Kidney epithelial cell (primary cell): Measurements from ENCODE around the gene TMA7. TPM values are rescaled to one million over a fixed set of nuclear protein-coding genes. Genes with fewer than 3 reads are reported as not detected.

Experiments used
- DNase-seq: peaks from one replicate; pipeline ENCODE4 v3.0.0-alpha.2; 2010; ENCODE audit warnings: low read depth
- H3K27me3 ChIP-seq: 2 replicates; pipeline ENCODE4 v1.6.0; 2011; ENCODE audit warnings: low read length; ENCODE audit not compliant: control insufficient read depth, insufficient read depth
- H3K36me3 ChIP-seq: 2 replicates; pipeline ENCODE4 v1.5.1; 2011; ENCODE audit warnings: low read length; ENCODE audit not compliant: control insufficient read depth, insufficient read depth
- H3K4me3 ChIP-seq: 2 replicates; pipeline ENCODE4 v1.5.1; 2011; ENCODE audit warnings: low read depth, mild to moderate bottlenecking, control low read depth, low read length
- CTCF ChIP-seq: IDR thresholded peaks from 2 replicates; pipeline ENCODE4 v1.5.1; 2011; ENCODE audit warnings: mild to moderate bottlenecking, moderate library complexity, low read length, control low read depth, inconsistent platforms; ENCODE audit not compliant: insufficient read depth, poor library complexity, severe bottlenecking
- total RNA-seq: library from RNA; depleted of rRNA; stranded (reverse); fragments of >200 nt; gene quantifications from 2 replicates; pipeline ENCODE4 v1.2.3, GENCODE V29; 2015

The TMA7 gene
- total RNA-seq, 1 donor from 2014 or later = 462 TPM

DNA sequence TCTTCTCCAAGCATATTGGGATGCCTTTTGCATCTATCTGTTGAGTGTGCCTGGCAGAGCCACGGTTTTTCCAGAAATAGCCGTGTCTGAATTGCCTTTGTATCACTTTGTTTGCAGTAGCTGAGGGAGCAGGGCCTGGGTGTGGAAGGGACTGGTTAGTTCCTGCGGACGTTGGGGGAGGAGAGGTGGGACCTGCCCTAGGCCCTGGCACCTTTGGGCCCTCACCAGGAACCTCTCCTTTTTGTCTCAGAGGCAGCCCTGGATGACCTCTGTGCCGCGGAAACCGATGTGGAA lies 25.1 kb downstream of the TMA7 start:
- TF ChIP-seq CTCF = no peak
- Histone ChIP-seq H3K36me3 (no peaks in the 10 kb centered on the region), H3K4me3 (no peak overlapping the region), H3K27me3 (no peaks in the 10 kb centered on the region)
- no peak for DNase-seq

DNA sequence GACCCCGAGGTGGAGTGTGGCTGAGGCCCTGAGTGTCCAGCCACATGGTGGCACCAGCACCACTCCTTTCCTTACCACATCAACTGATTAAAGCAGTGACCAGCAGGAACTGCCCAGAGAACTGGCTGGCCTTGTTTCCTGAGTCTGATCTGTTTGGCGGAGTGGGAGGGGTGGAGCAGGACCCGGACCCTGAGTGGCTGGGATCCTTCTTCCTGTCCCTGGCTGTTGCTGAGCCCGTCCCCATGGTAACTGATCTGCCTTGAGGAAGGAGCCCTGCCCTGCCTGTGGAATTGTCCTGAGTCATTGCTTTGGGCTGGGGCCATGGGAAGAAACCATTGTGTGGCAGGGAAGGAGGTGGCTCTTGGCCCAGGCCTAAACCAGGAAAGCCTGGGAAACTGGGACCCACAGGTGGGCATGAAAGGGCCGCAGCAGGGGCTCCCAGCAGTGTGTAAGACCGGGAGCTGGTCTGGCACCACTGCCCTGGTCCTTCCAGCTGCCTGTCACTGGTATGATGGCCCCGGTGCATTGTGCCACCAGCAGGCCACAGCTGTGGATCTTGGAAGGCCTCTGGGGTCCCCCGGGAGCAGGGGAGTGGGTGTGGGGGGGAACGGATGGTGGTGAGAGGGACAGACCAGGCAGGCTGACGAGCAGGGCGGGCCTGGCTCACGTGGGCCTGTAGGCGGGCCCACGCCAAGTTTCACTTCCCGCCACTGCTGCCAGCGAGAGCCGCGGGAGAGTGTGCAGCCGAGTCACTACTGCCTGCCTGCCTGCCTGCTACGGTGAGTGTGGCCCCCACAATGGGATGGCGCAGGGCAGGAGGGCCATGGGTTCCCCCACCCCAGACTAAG lies 25.7 kb downstream of the TMA7 start:
- peak overlapping the region; percentile 27 for H3K4me3 ChIP-seq
- H3K27me3 ChIP-seq = no peaks in the 10 kb centered on the region
- peak; percentile 81 for TF ChIP-seq CTCF
- DNase-seq = peak; percentile 100
- no peaks in the 10 kb centered on the region for H3K36me3 ChIP-seq

DNA sequence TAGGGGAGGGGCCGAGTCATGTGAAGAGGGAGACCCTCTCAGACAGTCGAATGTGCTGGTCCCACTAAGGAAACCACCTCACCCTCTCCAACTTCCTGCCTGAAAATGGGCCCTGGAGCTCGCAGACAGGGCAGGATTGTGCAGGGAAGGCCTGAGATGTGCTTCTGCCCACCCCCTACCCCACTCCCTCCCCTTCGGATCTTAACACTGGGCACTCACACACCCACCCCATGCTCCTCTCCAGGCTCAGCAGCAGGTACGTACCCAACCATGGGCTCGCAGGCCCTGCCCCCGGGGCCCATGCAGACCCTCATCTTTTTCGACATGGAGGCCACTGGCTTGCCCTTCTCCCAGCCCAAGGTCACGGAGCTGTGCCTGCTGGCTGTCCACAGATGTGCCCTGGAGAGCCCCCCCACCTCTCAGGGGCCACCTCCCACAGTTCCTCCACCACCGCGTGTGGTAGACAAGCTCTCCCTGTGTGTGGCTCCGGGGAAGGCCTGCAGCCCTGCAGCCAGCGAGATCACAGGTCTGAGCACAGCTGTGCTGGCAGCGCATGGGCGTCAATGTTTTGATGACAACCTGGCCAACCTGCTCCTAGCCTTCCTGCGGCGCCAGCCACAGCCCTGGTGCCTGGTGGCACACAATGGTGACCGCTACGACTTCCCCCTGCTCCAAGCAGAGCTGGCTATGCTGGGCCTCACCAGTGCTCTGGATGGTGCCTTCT lies 26.5 kb downstream of the TMA7 start:
- no peak for DNase-seq
- TF ChIP-seq CTCF = no peak
- H3K27me3 ChIP-seq = no peaks in the 10 kb centered on the region
- no peaks in the 10 kb centered on the region for H3K36me3 ChIP-seq
- peak overlapping the region; percentile 27 for H3K4me3 ChIP-seq

- Histone ChIP-seq H3K27me3 (no peaks in the 10 kb centered on the region), H3K4me3 (no peak overlapping the region), H3K36me3 (no peaks in the 10 kb centered on the region)
- no peak for DNase-seq
- TF ChIP-seq CTCF = no peak
Observed at GRCh38 chr3:48467110-48467454, 27.0 kb downstream of the TMA7 start.

DNA sequence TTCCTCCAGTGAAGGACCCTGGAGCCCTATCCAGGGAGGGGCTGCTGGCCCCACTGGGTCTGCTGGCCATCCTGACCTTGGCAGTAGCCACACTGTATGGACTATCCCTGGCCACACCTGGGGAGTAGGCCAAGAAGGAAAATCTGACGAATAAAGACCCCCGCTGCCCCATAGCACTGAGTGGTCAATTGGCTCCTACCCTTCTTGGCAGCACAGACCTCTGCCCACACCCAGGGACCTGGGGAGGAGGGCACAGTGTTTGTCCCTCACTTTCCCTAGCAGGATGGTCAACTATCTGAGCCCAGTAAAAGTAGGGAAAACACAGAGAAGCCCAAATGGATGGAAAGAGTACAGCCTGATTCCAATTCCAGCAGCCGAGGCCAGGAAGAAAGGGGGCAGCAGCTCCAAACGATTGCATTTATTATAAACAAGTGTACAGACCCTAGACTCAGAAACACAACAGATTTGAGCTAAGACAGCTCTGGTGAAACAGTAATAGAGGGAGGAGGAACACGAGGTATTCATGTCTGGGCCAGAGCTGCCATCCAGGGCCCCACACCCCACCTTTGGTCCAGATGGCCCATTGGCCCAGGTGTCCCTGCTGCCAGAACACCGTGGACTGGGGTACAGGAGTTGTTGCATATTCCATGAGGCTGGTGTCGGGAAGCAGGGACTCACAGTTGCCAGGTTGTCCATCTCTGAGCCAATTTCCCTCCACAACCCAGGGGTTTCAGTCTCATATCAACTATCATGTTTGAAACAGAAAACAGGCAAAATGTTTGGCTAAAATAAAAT lies 27.6 kb downstream of the TMA7 start:
- H3K4me3 ChIP-seq = no peak overlapping the region
- DNase-seq = no peak
- TF ChIP-seq CTCF = no peak

More for the DNA sequence above, 27.6 kb downstream of the TMA7 start:
- no peaks in the 10 kb centered on the region for H3K36me3 ChIP-seq
- H3K27me3 ChIP-seq = no peaks in the 10 kb centered on the region
